HUDEP-2 (cell line): Measurements from ENCODE around the gene LDB1.

ENCODE experiments used
- DNase-seq, 76 experiments: peaks; one replicate each; lab custom pipeline; 2025; ENCODE audit not compliant: unreplicated experiment in 76 of 76; lab: John Stamatoyannopoulos, UW

LDB1 gene

DNA sequence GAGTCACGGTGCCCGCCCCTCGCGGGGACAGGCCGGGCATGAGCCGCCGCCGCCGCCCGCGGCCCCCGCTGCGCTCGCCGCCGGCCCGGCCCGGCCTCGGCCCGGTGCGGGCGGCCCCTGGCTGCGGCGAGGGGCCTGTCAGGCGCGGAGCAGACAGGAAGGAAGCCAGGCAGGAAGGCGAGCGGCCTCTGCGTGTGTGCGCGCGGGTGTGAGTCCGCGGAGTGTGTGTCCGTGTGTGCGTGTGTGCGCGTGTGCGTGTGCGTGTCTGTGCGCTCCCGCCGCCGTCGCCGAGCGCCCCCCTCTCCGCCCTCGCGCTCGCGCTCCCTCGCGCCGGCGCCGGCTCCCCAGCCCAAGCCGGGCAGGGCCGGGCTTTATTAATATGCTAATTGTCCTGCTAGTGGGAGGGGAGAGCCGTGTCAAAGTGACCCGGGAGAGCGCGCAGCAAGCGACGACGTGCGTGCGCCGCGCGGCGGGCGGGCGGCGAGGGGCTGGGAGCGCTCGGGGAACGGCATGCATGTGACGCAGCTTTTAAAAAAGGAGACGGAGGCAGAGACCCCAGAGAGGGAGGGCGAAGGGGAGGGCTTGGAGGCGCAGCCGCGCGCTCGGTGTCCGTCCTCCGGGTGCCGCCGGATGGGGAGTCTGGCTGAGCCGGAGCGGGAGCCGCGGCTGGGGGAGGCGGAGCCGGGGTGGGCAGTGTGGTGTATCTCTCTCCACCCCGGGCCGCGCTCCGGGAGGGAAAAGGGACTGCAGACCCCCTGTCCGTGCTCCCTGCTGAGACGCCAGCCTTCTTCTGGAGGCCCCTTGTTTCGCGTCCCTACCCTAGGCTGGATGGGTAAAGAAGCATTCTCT, at the start of gene LDB1:
TSS of gene LDB1 (minus strand) at position 227 of the 849 bp plus-strand sequence. CDS start 258 bp downstream, outside the sequence.
- DNase-seq: peak in 70 of 76 experiments; percentile 26 to 84 (median 64)

DNA sequence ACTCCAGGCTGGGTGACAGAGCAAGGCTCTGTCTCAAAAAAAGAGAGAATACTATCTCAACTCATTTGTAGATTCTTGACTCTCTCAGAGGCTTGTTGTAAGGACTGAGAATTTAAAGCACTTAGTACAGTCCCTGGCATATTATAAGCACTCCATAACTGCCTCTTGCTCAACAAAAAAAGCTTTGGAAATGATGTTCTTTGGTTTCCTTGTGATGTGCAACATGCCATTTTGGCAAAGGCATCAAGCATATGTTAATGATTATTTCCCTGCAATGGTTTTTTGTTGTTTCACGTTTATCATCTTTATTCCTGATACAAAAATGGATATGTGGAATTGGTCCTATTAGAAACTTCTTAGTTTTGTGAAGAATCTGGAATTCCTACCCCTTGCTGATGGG, 47.7 kb upstream of the LDB1 start:
- no peak for DNase-seq

DNA sequence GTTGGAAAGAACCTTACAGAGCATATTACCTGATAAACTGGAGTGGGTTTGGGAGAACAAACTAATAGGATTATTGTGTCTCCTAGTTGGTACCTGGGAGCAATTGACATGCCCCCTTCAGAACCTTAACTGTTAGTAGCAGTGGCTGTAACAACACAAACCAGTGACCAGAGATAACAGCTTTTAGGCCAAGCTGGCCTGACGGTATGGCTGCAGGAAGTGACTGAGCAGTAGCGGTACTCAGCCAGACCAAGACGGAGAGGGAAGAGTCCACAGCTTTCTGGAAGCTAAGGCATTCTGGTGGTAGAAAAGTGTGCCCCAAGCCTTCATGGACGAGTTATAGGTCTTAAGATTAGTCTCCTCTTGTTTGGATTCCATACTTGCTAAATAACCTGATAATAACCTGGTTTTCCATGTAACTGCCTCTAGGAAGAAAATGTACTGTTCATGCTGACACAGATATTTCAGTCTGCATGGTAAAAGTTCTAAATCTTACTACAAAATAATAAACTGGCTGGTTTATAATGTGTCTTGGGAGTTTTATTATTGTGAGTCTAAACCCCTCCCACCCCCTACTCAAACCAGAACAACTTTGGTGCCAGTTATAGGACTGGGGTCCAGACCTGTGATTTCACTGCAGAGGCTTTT, 43.3 kb upstream of the LDB1 start:
- DNase-seq: peak in 1 of 76 experiments; percentile 14

DNA sequence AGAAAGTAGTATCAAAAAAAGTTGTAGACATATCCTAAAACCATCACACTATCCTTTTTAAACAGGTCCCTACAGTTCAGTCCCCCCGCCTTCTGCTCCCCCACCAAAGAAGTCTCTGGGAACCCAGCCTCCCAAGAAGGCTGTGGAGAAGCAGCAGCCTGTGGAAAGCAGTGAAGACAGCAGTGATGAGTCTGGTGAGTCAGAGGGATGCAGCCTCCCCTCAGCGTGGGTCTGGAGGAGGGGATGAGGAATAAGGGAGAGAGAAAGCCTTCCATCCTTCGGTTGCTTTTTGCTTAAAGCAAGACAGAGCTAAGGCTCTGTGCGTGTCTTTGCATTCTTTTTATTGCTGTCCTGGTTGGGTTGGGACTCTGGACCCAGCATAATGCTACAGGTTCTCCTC, 39.7 kb upstream of the LDB1 start:
- DNase-seq: no peak

DNA sequence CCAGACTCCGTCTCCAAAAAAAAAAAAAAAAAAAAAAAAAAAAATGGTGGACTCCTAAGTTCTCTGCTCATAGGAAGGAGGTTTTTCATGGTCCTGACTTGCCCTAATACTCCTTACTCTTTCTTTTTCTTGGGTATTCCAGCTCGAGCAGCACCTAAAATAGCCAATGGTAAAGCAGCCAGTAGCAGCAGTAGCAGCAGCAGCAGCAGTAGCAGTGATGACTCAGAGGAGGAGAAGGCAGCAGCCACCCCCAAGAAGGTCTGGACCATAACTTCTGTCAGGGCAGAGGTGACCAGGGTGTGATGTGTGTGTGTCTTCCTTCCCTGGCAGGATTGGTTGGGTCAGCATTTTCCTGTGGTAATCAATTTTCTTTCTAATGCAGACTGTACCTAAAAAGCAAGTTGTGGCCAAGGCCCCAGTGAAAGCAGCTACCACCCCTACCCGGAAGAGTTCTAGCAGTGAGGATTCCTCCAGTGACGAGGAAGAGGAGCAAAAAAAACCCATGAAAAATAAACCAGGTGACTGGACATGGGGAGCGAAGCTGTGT, 39.0 kb upstream of the LDB1 start:
- DNase-seq: no peak

GRCh38 chr10:102157224-102157623, 37.1 kb upstream of the LDB1 start:
- DNase-seq: no peak

DNA sequence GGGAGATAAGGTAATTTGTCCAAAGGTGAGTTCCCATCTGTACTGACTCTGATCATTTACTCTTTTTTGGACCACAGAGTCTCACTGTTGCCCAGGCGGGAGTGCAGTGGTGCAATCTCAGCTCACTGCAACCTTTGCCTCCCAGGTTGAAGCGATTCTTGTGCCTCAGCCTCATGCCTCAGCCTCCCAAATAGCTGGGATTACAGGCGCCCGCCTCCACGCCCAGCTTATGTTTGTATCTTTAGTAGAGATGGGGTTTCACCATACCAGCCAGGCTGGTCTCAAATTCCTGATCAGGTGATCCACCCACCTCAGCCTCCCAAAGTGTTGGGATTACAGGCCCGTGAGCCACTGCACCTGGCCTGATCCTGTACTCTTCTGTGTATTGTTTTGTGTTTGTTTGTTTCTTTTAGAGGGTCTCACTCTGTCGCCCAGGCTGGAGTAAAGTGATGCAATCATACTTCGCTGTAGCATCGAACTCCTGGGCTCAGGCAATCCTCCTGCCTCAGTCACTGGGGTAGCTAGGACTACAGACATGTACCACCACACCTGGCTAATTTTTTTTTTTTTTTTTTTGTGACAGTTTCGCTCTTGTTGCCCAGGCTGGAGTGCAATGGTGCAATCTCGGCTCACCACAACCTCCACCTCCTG, 34.4 kb upstream of the LDB1 start:
- no peak for DNase-seq

- DNase-seq: no peak
Observed at GRCh38 chr10:102153093-102153620, 33.0 kb upstream of the LDB1 start.

DNA sequence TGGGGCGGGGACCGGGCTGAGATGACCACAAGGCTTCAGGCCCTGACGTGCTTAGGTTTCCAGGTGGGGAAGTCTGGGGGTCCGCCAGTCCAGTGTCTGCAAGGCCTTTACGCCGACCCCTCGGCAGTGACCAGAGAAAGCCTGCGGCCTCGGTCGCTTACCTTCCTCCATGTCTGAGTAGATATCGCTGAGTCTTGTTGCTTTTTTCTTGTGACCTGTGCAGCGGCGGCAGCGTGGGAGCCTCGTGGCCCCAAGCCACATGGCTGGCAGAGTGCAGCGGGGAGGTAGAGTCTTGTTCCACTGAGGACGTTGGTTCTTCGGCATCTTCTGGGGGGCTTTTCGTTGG, 32.4 kb upstream of the LDB1 start:
- DNase-seq: peak in 19 of 76 experiments; percentile 9 to 52 (median 28)

DNA sequence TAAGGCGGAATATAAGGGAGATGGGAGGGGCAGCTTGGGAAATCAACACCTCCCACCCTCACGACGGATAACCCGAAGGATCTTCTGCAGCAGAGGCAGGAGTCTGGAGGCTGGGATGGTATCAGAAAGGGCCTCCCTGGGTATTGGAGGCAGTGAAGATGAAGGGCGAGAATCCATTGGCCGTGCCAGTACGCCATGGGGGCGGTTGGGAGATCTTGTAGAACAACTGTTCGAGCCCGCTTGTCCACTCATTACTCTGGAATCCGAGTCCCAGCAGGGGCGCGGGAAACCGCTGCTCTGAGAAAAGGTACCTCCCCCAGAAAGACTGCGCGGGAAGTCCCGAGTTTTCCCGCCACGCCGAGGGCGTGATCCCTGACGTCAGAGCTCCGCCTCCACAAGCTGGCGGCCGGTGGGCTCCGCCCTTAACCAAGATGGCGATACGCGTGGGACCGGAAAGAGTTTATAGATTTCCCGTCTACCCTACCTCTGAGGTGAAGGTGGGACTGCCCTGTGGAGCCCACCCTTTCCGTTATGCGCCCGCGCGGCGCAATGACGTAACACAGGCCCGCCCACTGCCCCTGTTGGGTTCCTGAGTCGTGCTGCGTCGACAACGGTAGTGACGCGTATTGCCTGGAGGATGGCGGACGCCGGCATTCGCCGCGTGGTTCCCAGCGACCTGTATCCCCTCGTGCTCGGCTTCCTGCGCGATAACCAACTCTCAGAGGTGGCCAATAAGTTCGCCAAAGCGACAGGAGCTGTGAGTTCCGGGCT, 31.8 kb upstream of the LDB1 start, which contains the start of gene NOLC1:
TSS of gene NOLC1 (plus strand) at position 616 of the 771 bp plus-strand sequence. CDS start at position 638, 22 bp downstream.
- peak; percentile 59 to 99 (median 97) for DNase-seq

DNA sequence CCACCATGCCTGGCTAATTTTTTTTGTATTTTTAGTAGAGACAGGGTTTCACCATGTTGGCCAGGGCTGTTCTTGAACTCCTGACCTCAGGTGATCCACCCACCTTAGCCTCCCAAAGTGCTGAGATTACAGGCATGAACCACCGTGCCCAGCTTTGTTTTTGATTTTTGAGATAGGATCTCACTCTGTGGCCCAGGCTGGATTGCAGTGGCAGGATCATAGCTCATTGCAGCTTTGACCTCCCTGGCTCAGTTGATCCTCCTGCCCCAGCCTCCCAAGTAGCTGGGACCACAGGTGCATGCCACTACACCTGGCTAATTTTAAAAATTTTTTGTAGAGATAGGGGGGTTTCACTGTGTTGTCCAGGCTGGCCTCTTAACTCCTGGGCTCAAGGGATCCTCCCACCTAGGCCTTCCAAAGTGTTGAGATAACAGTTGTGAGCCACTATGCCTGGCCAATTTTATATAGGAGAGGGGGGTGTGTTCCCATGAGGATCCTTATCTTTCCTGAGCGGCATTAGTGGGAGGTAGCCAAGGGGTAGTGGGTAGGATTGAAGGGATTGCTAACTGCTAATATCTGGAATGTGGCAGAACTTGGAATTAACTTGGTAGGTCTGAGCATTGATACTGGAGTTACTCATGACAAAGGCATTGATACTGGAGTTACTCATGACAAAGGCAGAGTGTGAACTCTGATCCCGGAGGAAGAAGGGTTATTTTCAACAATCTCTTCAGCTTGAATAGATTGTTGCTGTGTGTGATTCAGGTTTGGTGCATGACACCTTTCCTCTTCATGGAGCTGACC, 31.0 kb upstream of the LDB1 start:
- DNase-seq: no peak

- no peak for DNase-seq
Observed at GRCh38 chr10:102148275-102148674, 28.1 kb upstream of the LDB1 start.

- no peak for DNase-seq
Observed at GRCh38 chr10:102147561-102147960, 27.4 kb upstream of the LDB1 start.

DNA sequence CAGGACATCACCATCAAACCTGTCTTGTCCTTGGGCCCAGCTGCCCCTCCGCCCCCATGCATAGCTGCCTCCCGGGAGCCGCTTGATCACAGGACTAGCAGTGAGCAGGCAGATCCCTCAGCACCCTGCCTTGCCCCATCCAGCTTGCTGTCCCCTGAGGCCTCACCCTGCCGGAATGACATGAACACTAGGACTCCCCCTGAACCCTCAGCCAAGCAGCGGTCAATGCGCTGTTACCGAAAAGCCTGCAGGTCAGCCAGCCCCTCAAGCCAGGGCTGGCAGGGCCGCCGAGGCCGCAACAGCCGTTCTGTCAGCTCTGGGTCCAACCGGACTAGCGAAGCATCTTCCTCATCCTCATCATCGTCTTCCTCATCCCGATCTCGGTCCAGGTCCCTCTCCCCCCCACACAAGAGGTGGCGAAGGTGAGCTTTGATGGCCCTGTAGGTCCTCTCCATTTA, 26.8 kb upstream of the LDB1 start:
- no peak for DNase-seq

DNA sequence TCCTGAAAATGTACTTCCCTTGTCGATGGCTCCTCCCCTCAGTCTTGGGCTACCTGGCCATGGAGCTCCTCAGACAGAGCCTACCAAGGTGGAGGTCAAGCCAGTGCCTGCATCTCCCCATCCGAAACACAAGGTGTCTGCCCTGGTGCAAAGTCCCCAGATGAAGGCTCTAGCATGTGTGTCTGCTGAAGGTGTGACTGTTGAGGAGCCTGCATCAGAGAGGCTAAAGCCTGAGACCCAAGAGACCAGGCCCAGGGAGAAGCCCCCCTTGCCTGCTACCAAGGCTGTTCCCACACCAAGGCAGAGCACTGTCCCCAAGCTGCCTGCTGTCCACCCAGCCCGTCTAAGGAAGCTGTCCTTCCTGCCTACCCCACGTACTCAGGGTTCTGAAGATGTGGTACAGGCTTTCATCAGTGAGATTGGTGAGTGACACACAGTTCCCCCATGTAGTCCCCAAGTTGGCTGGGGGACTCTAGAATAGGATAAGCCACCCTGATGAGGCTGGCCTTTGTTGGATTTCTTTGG, 21.5 kb upstream of the LDB1 start:
- no peak for DNase-seq

- DNase-seq: no peak
Observed at GRCh38 chr10:102140913-102141540, 20.9 kb upstream of the LDB1 start.

- no peak for DNase-seq
Observed at GRCh38 chr10:102140218-102140617, 20.1 kb upstream of the LDB1 start.

GRCh38 chr10:102139281-102140110, 19.3 kb upstream of the LDB1 start:
- DNase-seq: peak in 7 of 76 experiments; percentile 9 to 49 (median 22)
